ENCODE data around the gene C2orf66. TPM values are rescaled to one million over a fixed set of nuclear protein-coding genes. Genes with fewer than 3 reads are reported as not detected.

Gene C2orf66
- total and polyA plus RNA-seq, 2 of the 13 experiments (the other 11 are each of a cell fraction or from before 2014, with no cell fraction given): 0.05 TPM; not detected in 1

- no peak for TF ChIP-seq ZBTB40 (IDR thresholded peaks at IDR 0.05)
- TF ChIP-seq ZBTB40 (CRISPR knock-in tag; IDR thresholded peaks at IDR 0.05): no peak
- no peak for TF ChIP-seq ZBTB25 (CRISPR knock-in tag; IDR thresholded peaks at IDR 0.05)
- no peak for TF ChIP-seq NKX3-1 (CRISPR knock-in tag; IDR thresholded peaks at IDR 0.05)
- no peak for TF ChIP-seq NFKB2 (CRISPR knock-in tag; IDR thresholded peaks at IDR 0.05; ENCODE audit: borderline replicate concordance)
- TF ChIP-seq BATF2 (CRISPR knock-in tag; IDR thresholded peaks at IDR 0.05): no peak
- no peak for TF ChIP-seq ARNTL (CRISPR knock-in tag; IDR thresholded peaks at IDR 0.05)
- no peak for TF ChIP-seq ZNF652 (CRISPR knock-in tag; IDR thresholded peaks at IDR 0.05; ENCODE audit: borderline replicate concordance, low read depth)
- no peak for TF ChIP-seq DPF2 (CRISPR knock-in tag; IDR thresholded peaks at IDR 0.05; ENCODE audit: borderline replicate concordance, low read depth)
- TF ChIP-seq ZNF615 (CRISPR knock-in tag; IDR thresholded peaks at IDR 0.05; ENCODE audit: borderline replicate concordance): no peak
- TF ChIP-seq NFIB (CRISPR knock-in tag; IDR thresholded peaks at IDR 0.05; ENCODE audit: borderline replicate concordance): no peak
Measured at GRCh38 chr2:196845371-196845770, 36.2 kb upstream of the C2orf66 start (continued).

All from HepG2 (cell line).